Measurements from ENCODE around the gene PRF1.
A peak's percentile ranks its signal among the peaks of the same experiment; 100 is the strongest.

Gene PRF1

DNA sequence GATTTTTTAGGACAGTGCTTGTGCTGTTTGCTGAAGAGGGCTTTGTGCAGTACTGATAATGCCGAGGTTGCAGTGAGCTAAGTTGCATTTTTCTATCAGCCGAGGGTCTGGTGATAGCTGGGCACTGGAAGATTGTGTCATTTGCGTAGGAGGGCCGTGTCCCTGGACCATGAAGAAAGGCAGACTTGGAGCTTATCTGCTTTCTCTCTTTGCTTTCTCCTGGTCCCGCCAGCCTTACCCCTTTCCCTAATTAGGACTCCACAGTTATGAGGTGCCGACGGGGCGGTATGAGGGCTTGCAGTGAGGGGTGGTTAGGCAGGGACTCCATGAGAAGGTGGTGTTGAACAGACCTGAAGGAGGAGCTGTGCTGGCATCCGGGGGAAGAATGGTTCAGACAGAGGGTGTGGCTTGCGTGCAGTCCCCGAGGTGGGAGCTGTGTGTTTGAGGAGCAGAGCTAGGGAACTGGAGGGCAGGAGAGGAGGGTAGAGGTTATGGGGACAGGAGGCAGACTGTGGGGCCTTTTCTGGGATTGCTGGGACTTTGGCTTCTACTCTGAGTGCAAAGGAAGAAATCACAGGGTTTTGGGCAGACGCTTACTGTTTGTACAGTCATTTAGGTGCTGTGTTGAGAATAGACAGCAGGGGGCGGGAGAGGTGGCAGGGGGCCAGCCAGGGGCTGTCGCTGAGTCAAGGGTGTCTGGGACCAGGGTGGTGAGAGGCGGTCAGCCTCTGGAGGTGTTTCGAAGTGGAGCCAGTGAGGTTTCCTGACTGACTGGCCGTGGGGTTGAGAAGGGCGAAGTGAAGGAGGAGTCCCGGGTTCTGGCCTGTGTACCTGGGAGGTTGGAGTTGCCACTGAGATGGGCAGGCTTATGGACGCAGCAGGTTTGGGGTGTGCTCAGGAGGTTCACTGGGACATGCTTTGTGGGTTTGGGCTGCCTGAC is 43.4 kb downstream of the PRF1 start:
- Histone ChIP-seq H3K9me2 (replicated peaks; ENCODE audit: control insufficient read depth, low read length) (no peaks in the 10 kb centered on the region), H3K9me3 (ENCODE audit: control insufficient read depth, insufficient read depth, low read length) (no peaks in the 10 kb centered on the region), H3K27ac (ENCODE audit: low read depth, low read length) (no peak overlapping the region), H3F3A (ENCODE audit: control insufficient read depth, insufficient read depth) (no peaks in the 10 kb centered on the region), H3K4me3 (ENCODE audit: low read length) (no peak overlapping the region), H3K79me2 (ENCODE audit: control insufficient read depth, low read length) (no peaks in the 10 kb centered on the region), H3K36me3 (ENCODE audit: control insufficient read depth, low read length) (peaks cover 31% of the 10 kb centered on the region), H4K20me1 (ENCODE audit: control insufficient read depth, insufficient read depth, low read depth, low read length) (no peaks in the 10 kb centered on the region), H3K4me2 (ENCODE audit: low read length) (peak overlapping the region; percentile 44; the same call in 1 of the 2 replicates), H3K27me3 (ENCODE audit: control insufficient read depth, low read length) (no peaks in the 10 kb centered on the region), H3K4me1 (ENCODE audit: control insufficient read depth, low read length) (peaks cover 54% of the 10 kb centered on the region)
- TF ChIP-seq CTCF (IDR thresholded peaks at IDR 0.05; ENCODE audit: low read depth, low read length, poor library complexity, severe bottlenecking): peak; percentile 66
- TF ChIP-seq EZH2phosphoT487 (IDR thresholded peaks at IDR 0.05; ENCODE audit: borderline replicate concordance, low read length): no peak

GRCh38 chr10:70558295-70558694 is 44.2 kb downstream of the PRF1 start:
- Histone ChIP-seq H3K9me2 (replicated peaks; ENCODE audit: control insufficient read depth, low read length) (no peaks in the 10 kb centered on the region), H4K20me1 (ENCODE audit: control insufficient read depth, insufficient read depth, low read depth, low read length) (no peaks in the 10 kb centered on the region), H3K27me3 (ENCODE audit: control insufficient read depth, low read length) (no peaks in the 10 kb centered on the region), H3F3A (ENCODE audit: control insufficient read depth, insufficient read depth) (no peaks in the 10 kb centered on the region), H3K4me1 (ENCODE audit: control insufficient read depth, low read length) (peaks cover 54% of the 10 kb centered on the region), H3K36me3 (ENCODE audit: control insufficient read depth, low read length) (peaks cover 33% of the 10 kb centered on the region), H3K27ac (ENCODE audit: low read depth, low read length) (no peak overlapping the region), H3K79me2 (ENCODE audit: control insufficient read depth, low read length) (no peaks in the 10 kb centered on the region), H3K4me3 (ENCODE audit: low read length) (no peak overlapping the region), H3K9me3 (ENCODE audit: control insufficient read depth, insufficient read depth, low read length) (no peaks in the 10 kb centered on the region), H3K4me2 (ENCODE audit: low read length) (no peak overlapping the region)
- TF ChIP-seq EZH2phosphoT487 (IDR thresholded peaks at IDR 0.05; ENCODE audit: borderline replicate concordance, low read length) (no peak), CTCF (IDR thresholded peaks at IDR 0.05; ENCODE audit: low read depth, low read length, poor library complexity, severe bottlenecking) (no peak)

DNA sequence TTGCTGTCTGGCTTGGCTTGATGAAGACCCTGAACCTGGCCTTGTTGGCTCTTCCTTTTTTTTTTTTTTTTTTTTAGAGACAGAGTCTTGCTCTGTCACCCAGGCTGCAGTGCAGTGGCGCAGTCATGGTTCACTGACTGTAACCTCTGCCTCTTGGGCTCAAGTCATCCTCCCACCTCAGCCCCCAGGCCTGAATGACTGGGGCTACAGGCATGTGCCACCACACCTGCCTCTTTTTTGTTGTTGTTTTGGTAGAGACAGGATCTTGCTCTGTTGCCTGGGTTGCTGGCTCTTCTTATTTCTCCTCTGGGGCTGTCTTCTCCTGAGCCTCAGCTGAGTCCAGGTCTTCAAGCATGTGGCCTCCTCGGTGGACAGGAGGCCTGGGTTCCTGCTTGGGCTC is 44.7 kb downstream of the PRF1 start:
- H3K27me3 ChIP-seq (ENCODE audit: control insufficient read depth, low read length): no peaks in the 10 kb centered on the region
- no peaks in the 10 kb centered on the region for H3K9me2 ChIP-seq (replicated peaks; ENCODE audit: control insufficient read depth, low read length)
- no peak for TF ChIP-seq EZH2phosphoT487 (IDR thresholded peaks at IDR 0.05; ENCODE audit: borderline replicate concordance, low read length)
- no peak for TF ChIP-seq CTCF (IDR thresholded peaks at IDR 0.05; ENCODE audit: low read depth, low read length, poor library complexity, severe bottlenecking)
- H3K4me2 ChIP-seq (ENCODE audit: low read length): no peak overlapping the region
- no peaks in the 10 kb centered on the region for H4K20me1 ChIP-seq (ENCODE audit: control insufficient read depth, insufficient read depth, low read depth, low read length)
- H3K4me1 ChIP-seq (ENCODE audit: control insufficient read depth, low read length): peaks cover 54% of the 10 kb centered on the region
- H3K4me3 ChIP-seq (ENCODE audit: low read length): no peak overlapping the region
- H3K9me3 ChIP-seq (ENCODE audit: control insufficient read depth, insufficient read depth, low read length): no peaks in the 10 kb centered on the region
- H3K27ac ChIP-seq (ENCODE audit: low read depth, low read length): no peak overlapping the region
- peaks cover 37% of the 10 kb centered on the region for H3K36me3 ChIP-seq (ENCODE audit: control insufficient read depth, low read length)
- no peaks in the 10 kb centered on the region for H3K79me2 ChIP-seq (ENCODE audit: control insufficient read depth, low read length)
- no peaks in the 10 kb centered on the region for H3F3A ChIP-seq (ENCODE audit: control insufficient read depth, insufficient read depth)

All from DOHH2 (cell line).